HepG2 (cell line): Measurements from ENCODE around the gene SMG5. TPM values are rescaled to one million over a fixed set of nuclear protein-coding genes. Genes with fewer than 3 reads are reported as not detected.

ENCODE experiments used
- CAMTA2 ChIP-seq: sonication (generic); formaldehyde crosslinking; IDR thresholded peaks from 2 replicates; pipeline ENCODE4 v1.4.0; 2020; ENCODE audit warnings: mild to moderate bottlenecking, missing genetic modification reagents, borderline replicate concordance
- CEBPG ChIP-seq: IDR thresholded peaks from 2 replicates; pipeline ENCODE4 v1.6.1; 2016
- CREBL2 ChIP-seq: sonication (generic); formaldehyde crosslinking; IDR thresholded peaks from 2 replicates; pipeline ENCODE4 v1.8.1; 2023; ENCODE audit warnings: missing genetic modification reagents, mild to moderate bottlenecking, borderline replicate concordance
- GPBP1L1 ChIP-seq: sonication (generic); formaldehyde crosslinking; IDR thresholded peaks from 2 replicates; pipeline ENCODE4 v1.5.0; 2020; ENCODE audit warnings: mild to moderate bottlenecking, missing genetic modification reagents
- IRF2 ChIP-seq: IDR thresholded peaks from 2 replicates; pipeline ENCODE4 v1.6.1; 2018; ENCODE audit warnings: missing genetic modification reagents, missing compliant biosample characterization
- IRF9 ChIP-seq: sonication (generic); formaldehyde crosslinking; IDR thresholded peaks from 2 replicates; pipeline ENCODE4 v1.8.0; 2022; ENCODE audit warnings: missing genetic modification reagents, mild to moderate bottlenecking, borderline replicate concordance
- JUND ChIP-seq: sonication (generic); formaldehyde crosslinking; IDR thresholded peaks from 2 replicates; pipeline ENCODE4 v1.8.0; 2022; ENCODE audit warnings: mild to moderate bottlenecking, missing genetic modification reagents
- KDM6A ChIP-seq: IDR thresholded peaks from 2 replicates; pipeline ENCODE4 v1.6.1; 2016; ENCODE audit warnings: low read depth
- MXI1 ChIP-seq: IDR thresholded peaks from 3 replicates; pipeline ENCODE4 v1.6.1; 2012; ENCODE audit warnings: low read depth, low read length, inconsistent platforms, borderline replicate concordance
- NFE2L1 ChIP-seq: sonication (generic); formaldehyde crosslinking; IDR thresholded peaks from 2 replicates; pipeline ENCODE4 v1.4.0; 2020; ENCODE audit warnings: missing genetic modification reagents, mild to moderate bottlenecking, borderline replicate concordance
- NKX3-1 ChIP-seq: sonication (generic); formaldehyde crosslinking; IDR thresholded peaks from 2 replicates; pipeline ENCODE4 v1.5.0; 2020; ENCODE audit warnings: missing genetic modification reagents
- PITX1 ChIP-seq: sonication (generic); formaldehyde crosslinking; IDR thresholded peaks from 2 replicates; pipeline ENCODE4 v1.5.1; 2020; ENCODE audit warnings: mild to moderate bottlenecking, missing genetic modification reagents
- POLR2A ChIP-seq, 2 experiments: IDR thresholded peaks; 2 replicates each; pipeline ENCODE4 v1.6.1; 2011; ENCODE audit warnings: low read depth in 2 of 2, low read length in 2 of 2, mild to moderate bottlenecking in 1 of 2, moderate library complexity in 1 of 2; ENCODE audit not compliant: insufficient read depth in 1 of 2
- PREB ChIP-seq: sonication (generic); formaldehyde crosslinking; IDR thresholded peaks from 2 replicates; pipeline ENCODE4 v1.4.0; 2020; ENCODE audit warnings: missing genetic modification reagents
- RBAK ChIP-seq: sonication (generic); formaldehyde crosslinking; IDR thresholded peaks from 2 replicates; pipeline ENCODE4 v1.5.1; 2020; ENCODE audit warnings: mild to moderate bottlenecking, missing genetic modification reagents
- RCOR2 ChIP-seq: IDR thresholded peaks from 2 replicates; pipeline ENCODE4 v1.6.1; 2016; ENCODE audit warnings: missing biosample characterization, missing genetic modification reagents
- RFXANK ChIP-seq: IDR thresholded peaks from 2 replicates; pipeline ENCODE4 v1.6.1; 2016
- SIX1 ChIP-seq: sonication (generic); formaldehyde crosslinking; IDR thresholded peaks from 2 replicates; pipeline ENCODE4 v1.4.0; 2020; ENCODE audit warnings: missing genetic modification reagents, borderline replicate concordance
- TRIM24 ChIP-seq: sonication (generic); formaldehyde crosslinking; IDR thresholded peaks from 2 replicates; pipeline ENCODE4 v1.8.0; 2022; ENCODE audit warnings: mild to moderate bottlenecking, missing genetic modification reagents
- ZKSCAN8 ChIP-seq: IDR thresholded peaks from 2 replicates; pipeline ENCODE4 v1.6.1; 2016; ENCODE audit warnings: borderline replicate concordance, missing genetic modification reagents, missing compliant biosample characterization
- ZNF501 ChIP-seq: sonication (generic); formaldehyde crosslinking; IDR thresholded peaks from 2 replicates; pipeline ENCODE4 v1.5.1; 2020; ENCODE audit warnings: mild to moderate bottlenecking, moderate library complexity, missing genetic modification reagents
- ZNF550 ChIP-seq: sonication (generic); formaldehyde crosslinking; IDR thresholded peaks from 2 replicates; pipeline ENCODE4 v1.4.0; 2020; ENCODE audit warnings: mild to moderate bottlenecking, missing genetic modification reagents, borderline replicate concordance
- ZNF768 ChIP-seq: sonication (generic); formaldehyde crosslinking; IDR thresholded peaks from 2 replicates; pipeline ENCODE4 v1.4.0; 2020; ENCODE audit warnings: missing genetic modification reagents
- ZNF878 ChIP-seq: sonication (generic); formaldehyde crosslinking; IDR thresholded peaks from 2 replicates; pipeline ENCODE4 v1.8.1; 2023; ENCODE audit warnings: mild to moderate bottlenecking, missing genetic modification reagents, moderate library complexity
- polyA plus RNA-seq, 8 experiments: library from polyadenylated mRNA; depleted of rRNA in 3 of 8; stranded (reverse) in 7 of 8; unstranded in 1 of 8; fragments of >200 nt; fragmentation: Illumina TruSeq in 4 of 8; extraction: Trizol in 4 of 8; gene quantifications; 2 replicates each; pipeline versions ENCODE4 v1.2.1 to v1.2.3, GENCODE V29; 2011 to 2016; ENCODE audit warnings: low read depth in 4 of 8, missing spikeins in 1 of 8, mixed read lengths in 1 of 8; ENCODE audit not compliant: insufficient read depth in 1 of 8
- total RNA-seq, 5 experiments: library from RNA; depleted of rRNA; stranded (reverse); fragments of >200 nt; fragmentation: Illumina TruSeq; extraction: Trizol; gene quantifications; 2 replicates each; pipeline ENCODE4 v1.2.3, GENCODE V29; 2016; ENCODE audit warnings: low read depth in 1 of 5
- TF ChIP-seq, protein P1 (sequence below): sonication (generic); formaldehyde crosslinking; conservative IDR thresholded peaks from 2 replicates; pipeline ENCODE4 v1.8.0; 2022; ENCODE audit warnings: mild to moderate bottlenecking, moderate library complexity, missing genetic modification reagents
- TF ChIP-seq, protein P2 (sequence below): sonication (generic); formaldehyde crosslinking; IDR thresholded peaks from 2 replicates; pipeline ENCODE4 v1.8.0; 2022; ENCODE audit warnings: mild to moderate bottlenecking, missing genetic modification reagents; ENCODE audit not compliant: insufficient replicate concordance

SMG5 gene
- total and polyA plus RNA-seq, 2 of the 13 experiments (the other 11 are each of a cell fraction or from before 2014, with no cell fraction given) = 50.5 to 84.0 TPM

DNA sequence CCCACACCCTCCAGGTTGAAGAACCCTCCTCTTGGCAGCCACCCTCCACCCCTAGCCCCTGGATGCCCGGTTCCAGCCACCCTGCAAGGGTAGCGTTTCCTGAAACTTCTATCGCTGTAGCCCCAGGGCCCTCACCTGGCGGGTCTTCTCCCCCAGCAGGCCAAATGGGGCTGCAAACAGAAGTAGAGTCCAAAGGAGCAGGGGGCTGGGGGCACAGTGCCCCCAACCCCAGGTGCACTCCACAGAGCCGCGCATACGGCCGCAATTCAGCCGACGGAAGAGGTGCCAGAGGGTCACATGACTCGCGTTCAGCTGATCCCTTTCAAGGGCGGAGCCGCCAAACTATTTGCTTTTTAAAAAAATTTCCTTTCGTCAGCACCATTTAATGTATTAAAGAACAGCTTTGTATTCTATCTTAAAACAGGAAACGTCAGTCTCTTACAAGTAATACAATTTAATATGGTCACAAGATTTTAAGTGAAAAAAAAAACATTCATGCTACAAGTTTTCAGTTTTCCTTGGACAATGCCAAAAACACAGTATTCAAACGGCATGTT is 12.8 kb upstream of the SMG5 start, which contains the start of gene GLMP (continued):
- TF ChIP-seq JUND (CRISPR knock-in tag) (no peak), CEBPG (CRISPR knock-in tag) (no peak), IRF2 (no peak), SIX1 (CRISPR knock-in tag) (no peak), NKX3-1 (CRISPR knock-in tag) (no peak), NFE2L1 (no peak), ZKSCAN8 (CRISPR knock-in tag) (no peak; the same call in 1 of the 2 replicates), ZNF878 (CRISPR knock-in tag) (0 out of 2 replicates have a peak, but pooled peaks have one; percentile 41), KDM6A (CRISPR knock-in tag) (no peak), ZNF550 (CRISPR knock-in tag) (no peak), RCOR2 (CRISPR knock-in tag) (no peak), PREB (CRISPR knock-in tag) (no peak), PITX1 (CRISPR knock-in tag) (no peak), ZNF501 (CRISPR knock-in tag) (peak; percentile 37; the same call in 1 of the 2 replicates), IRF9 (no peak), GPBP1L1 (CRISPR knock-in tag) (no peak), MXI1 (no peak), RBAK (CRISPR knock-in tag) (no peak), CAMTA2 (CRISPR knock-in tag) (no peak), TRIM24 (CRISPR knock-in tag) (no peak), CREBL2 (CRISPR knock-in tag) (no peak), ZNF768 (CRISPR knock-in tag) (no peak), RFXANK (CRISPR knock-in tag) (no peak), POLR2A (IDR thresholded peaks at IDR 0.05; ENCODE audit: insufficient read depth in 1 of 2, low read depth in 2 of 2, low read length in 2 of 2) (peak; percentile 49 to 65; a peak in 3 of 4 replicates)
- TF ChIP-seq, protein P1, sequence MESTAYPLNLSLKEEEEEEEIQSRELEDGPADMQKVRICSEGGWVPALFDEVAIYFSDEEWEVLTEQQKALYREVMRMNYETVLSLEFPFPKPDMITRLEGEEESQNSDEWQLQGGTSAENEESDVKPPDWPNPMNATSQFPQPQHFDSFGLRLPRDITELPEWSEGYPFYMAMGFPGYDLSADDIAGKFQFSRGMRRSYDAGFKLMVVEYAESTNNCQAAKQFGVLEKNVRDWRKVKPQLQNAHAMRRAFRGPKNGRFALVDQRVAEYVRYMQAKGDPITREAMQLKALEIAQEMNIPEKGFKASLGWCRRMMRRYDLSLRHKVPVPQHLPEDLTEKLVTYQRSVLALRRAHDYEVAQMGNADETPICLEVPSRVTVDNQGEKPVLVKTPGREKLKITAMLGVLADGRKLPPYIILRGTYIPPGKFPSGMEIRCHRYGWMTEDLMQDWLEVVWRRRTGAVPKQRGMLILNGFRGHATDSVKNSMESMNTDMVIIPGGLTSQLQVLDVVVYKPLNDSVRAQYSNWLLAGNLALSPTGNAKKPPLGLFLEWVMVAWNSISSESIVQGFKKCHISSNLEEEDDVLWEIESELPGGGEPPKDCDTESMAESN (CRISPR knock-in tag) = no peak
- TF ChIP-seq, protein P2, sequence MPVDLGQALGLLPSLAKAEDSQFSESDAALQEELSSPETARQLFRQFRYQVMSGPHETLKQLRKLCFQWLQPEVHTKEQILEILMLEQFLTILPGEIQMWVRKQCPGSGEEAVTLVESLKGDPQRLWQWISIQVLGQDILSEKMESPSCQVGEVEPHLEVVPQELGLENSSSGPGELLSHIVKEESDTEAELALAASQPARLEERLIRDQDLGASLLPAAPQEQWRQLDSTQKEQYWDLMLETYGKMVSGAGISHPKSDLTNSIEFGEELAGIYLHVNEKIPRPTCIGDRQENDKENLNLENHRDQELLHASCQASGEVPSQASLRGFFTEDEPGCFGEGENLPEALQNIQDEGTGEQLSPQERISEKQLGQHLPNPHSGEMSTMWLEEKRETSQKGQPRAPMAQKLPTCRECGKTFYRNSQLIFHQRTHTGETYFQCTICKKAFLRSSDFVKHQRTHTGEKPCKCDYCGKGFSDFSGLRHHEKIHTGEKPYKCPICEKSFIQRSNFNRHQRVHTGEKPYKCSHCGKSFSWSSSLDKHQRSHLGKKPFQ = no peak
